Neural crest cell (in vitro differentiated cells): ENCODE measurements around the gene DIP2C. TPM values are rescaled to one million over a fixed set of nuclear protein-coding genes. Genes with fewer than 3 reads are reported as not detected.
"Not testable (repeated sequence)": the region's sequence is repeated elsewhere in the genome, so short reads cannot be mapped to it uniquely, and the experiment has no call there.

ENCODE experiments used
- DNase-seq: peaks from one replicate; pipeline ENCODE4 v3.0.0; 2021; ENCODE audit warnings: low read depth, mixed read lengths, low spot score
- H3K27ac Mint-ChIP-seq: one replicate; pipeline ENCODE4 v1.8.0; 2021; ENCODE audit warnings: mild to moderate bottlenecking, mixed read lengths; ENCODE audit not compliant: unreplicated experiment
- H3K27me3 Mint-ChIP-seq: 2 replicates; pipeline ENCODE4 v1.8.0; 2021; ENCODE audit warnings: low read depth, mild to moderate bottlenecking, mixed read lengths
- H3K36me3 Mint-ChIP-seq: 2 replicates; pipeline ENCODE4 v1.8.0; 2021; ENCODE audit warnings: low read depth, mild to moderate bottlenecking, mixed read lengths
- H3K4me1 Mint-ChIP-seq: 2 replicates; pipeline ENCODE4 v1.8.0; 2021; ENCODE audit warnings: mixed read lengths
- H3K4me3 Mint-ChIP-seq: one replicate; pipeline ENCODE4 v1.8.0; 2021; ENCODE audit warnings: mild to moderate bottlenecking, mixed read lengths
- H3K9me3 Mint-ChIP-seq: 2 replicates; pipeline ENCODE4 v1.8.0; 2021; ENCODE audit warnings: mixed read lengths
- CTCF ChIP-seq: fragments of 200-600 bp; sonication (generic); conservative IDR thresholded peaks from 2 replicates; pipeline ENCODE4 v1.5.0; 2021; ENCODE audit warnings: antibody characterized with exemption, mild to moderate bottlenecking
- total RNA-seq: library from RNA; stranded (reverse); gene quantifications from 2 replicates; pipeline ENCODE4 v1.2.1, GENCODE V29; 2021

DIP2C gene
- total RNA-seq, 1 donor from 2014 or later = 21.7 TPM

- Mint-ChIP-seq H3K9me3 (no peaks in the 10 kb centered on the region), H3K4me1 (peaks cover 38% of the 10 kb centered on the region), H3K36me3 (no peaks in the 10 kb centered on the region), H3K27me3 (no peaks in the 10 kb centered on the region), H3K27ac (no peak overlapping the region), H3K4me3 (no peak overlapping the region)
- no peak for TF ChIP-seq CTCF
- DNase-seq = no peak
Observed at GRCh38 chr10:656883-657282, 32.6 kb downstream of the DIP2C start.

- Mint-ChIP-seq H3K9me3 (no peaks in the 10 kb centered on the region), H3K4me3 (no peak overlapping the region), H3K4me1 (peaks cover 30% of the 10 kb centered on the region), H3K27ac (no peak overlapping the region), H3K27me3 (no peaks in the 10 kb centered on the region), H3K36me3 (no peaks in the 10 kb centered on the region)
- no peak for TF ChIP-seq CTCF
- DNase-seq = no peak
Observed at GRCh38 chr10:655184-655583, 34.3 kb downstream of the DIP2C start.

GRCh38 chr10:654647-654996 is 34.8 kb downstream of the DIP2C start:
- Mint-ChIP-seq H3K36me3 (no peaks in the 10 kb centered on the region), H3K4me1 (peaks cover 30% of the 10 kb centered on the region), H3K9me3 (no peaks in the 10 kb centered on the region), H3K27me3 (no peaks in the 10 kb centered on the region), H3K4me3 (no peak overlapping the region), H3K27ac (no peak overlapping the region)
- no peak for TF ChIP-seq CTCF
- no peak for DNase-seq

- Mint-ChIP-seq H3K4me1 (peaks cover 26% of the 10 kb centered on the region), H3K27me3 (no peaks in the 10 kb centered on the region), H3K27ac (no peak overlapping the region), H3K9me3 (no peaks in the 10 kb centered on the region), H3K4me3 (no peak overlapping the region), H3K36me3 (no peaks in the 10 kb centered on the region)
- DNase-seq = no peak
- no peak for TF ChIP-seq CTCF
Observed at GRCh38 chr10:653991-654646, 35.3 kb downstream of the DIP2C start.

- H3K4me3 Mint-ChIP-seq, H3K27ac Mint-ChIP-seq, H3K9me3 Mint-ChIP-seq, DNase-seq, H3K27me3 Mint-ChIP-seq, H3K36me3 Mint-ChIP-seq: not testable (repeated sequence)
- H3K4me1 Mint-ChIP-seq = peaks cover 21% of the 10 kb centered on the region
Observed at GRCh38 chr10:652832-653459, 36.5 kb downstream of the DIP2C start.

- H3K27ac Mint-ChIP-seq = no peak overlapping the region
Observed at GRCh38 chr10:652233-652632, 37.2 kb downstream of the DIP2C start.

More at GRCh38 chr10:652233-652632, 37.2 kb downstream of the DIP2C start:
- Mint-ChIP-seq H3K27me3 (no peaks in the 10 kb centered on the region), H3K4me3 (no peak overlapping the region), H3K36me3 (no peaks in the 10 kb centered on the region), H3K4me1 (peaks cover 21% of the 10 kb centered on the region), H3K9me3 (no peaks in the 10 kb centered on the region)
- no peak for DNase-seq
- TF ChIP-seq CTCF = no peak
